Natural killer cell treated with Interleukin-12 subunit alpha and Interleukin-12 subunit beta and Interleukin-15 and Interleukin-18, amount 100 ng/mL, for 72 hours (primary cell): Measurements from ENCODE around the gene ZNF236. TPM values are rescaled to one million over a fixed set of nuclear protein-coding genes. Genes with fewer than 3 reads are reported as not detected.

Source experiments
- ATAC-seq, 2 donors: fragments of 150-1000 bp; cut with Tn5 transposase in 1 of 2; sonication (Bioruptor Pico), chemical (Tn5 transposase) in 1 of 2; 2 replicates each; pipeline ENCODE4 v1.10.0; 2021
- DNase-seq: peaks from one replicate; pipeline ENCODE4 v3.0.0; 2022; ENCODE audit warnings: low spot score
- H3K27ac Mint-ChIP-seq, 2 donors: 1 replicate in 1 of 2; 2 replicates in 1 of 2; pipeline ENCODE4 v1.8.0; 2022; ENCODE audit warnings: mixed read lengths in 2 of 2, mild to moderate bottlenecking in 1 of 2, moderate library complexity in 1 of 2
- H3K27me3 Mint-ChIP-seq, 2 donors: 1 replicate in 1 of 2; 2 replicates in 1 of 2; pipeline ENCODE4 v1.8.0; 2022; ENCODE audit warnings: mixed read lengths in 2 of 2
- H3K36me3 Mint-ChIP-seq: one replicate; pipeline ENCODE4 v1.8.0; 2022; ENCODE audit warnings: mixed read lengths
- H3K4me1 Mint-ChIP-seq, 2 donors: 1 replicate in 1 of 2; 2 replicates in 1 of 2; pipeline ENCODE4 v1.8.0; 2022; ENCODE audit warnings: low read depth in 2 of 2, mixed read lengths in 2 of 2, mild to moderate bottlenecking in 1 of 2
- H3K4me3 Mint-ChIP-seq: one replicate; pipeline ENCODE4 v1.8.0; 2022; ENCODE audit warnings: mixed read lengths
- H3K9me3 Mint-ChIP-seq: 2 replicates; pipeline ENCODE4 v1.8.0; 2022; ENCODE audit warnings: mixed read lengths
- total RNA-seq, 2 donors: library from RNA; stranded (reverse); gene quantifications; one replicate each; pipeline ENCODE4 v1.2.3, GENCODE V29; 2022

The ZNF236 gene
- total RNA-seq, 2 donors from 2014 or later, result 18.0 to 37.4 TPM

DNA sequence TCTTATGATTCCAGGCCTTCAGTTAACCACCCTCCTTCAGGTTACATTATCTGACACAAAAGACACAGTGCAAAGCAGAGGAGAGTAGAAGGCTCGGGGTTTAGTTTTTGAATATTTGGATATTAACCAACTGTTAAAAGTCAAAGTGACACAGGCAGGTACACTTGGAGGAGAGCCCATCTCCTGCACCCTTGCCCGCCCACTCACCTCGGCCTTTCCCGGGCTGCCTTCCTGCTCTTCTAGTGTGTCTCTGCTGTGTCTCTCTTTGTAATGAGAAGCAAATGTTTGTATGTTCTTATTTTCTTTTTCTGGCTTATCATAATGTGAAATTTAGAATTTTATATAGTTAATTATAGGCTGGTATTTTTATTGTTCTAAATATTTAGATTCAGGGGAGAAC is 35.1 kb downstream of the ZNF236 start:
- ATAC-seq (no peak), DNase-seq (no peak)
- Mint-ChIP-seq H3K36me3 (peaks cover under 1% of the 10 kb centered on the region), H3K27me3 (no peaks in the 10 kb centered on the region), H3K9me3 (no peaks in the 10 kb centered on the region), H3K4me3 (no peak overlapping the region), H3K4me1 (peaks cover 0 to 9% of the 10 kb centered on the region in 2 donors), H3K27ac (no peak overlapping the region)

DNA sequence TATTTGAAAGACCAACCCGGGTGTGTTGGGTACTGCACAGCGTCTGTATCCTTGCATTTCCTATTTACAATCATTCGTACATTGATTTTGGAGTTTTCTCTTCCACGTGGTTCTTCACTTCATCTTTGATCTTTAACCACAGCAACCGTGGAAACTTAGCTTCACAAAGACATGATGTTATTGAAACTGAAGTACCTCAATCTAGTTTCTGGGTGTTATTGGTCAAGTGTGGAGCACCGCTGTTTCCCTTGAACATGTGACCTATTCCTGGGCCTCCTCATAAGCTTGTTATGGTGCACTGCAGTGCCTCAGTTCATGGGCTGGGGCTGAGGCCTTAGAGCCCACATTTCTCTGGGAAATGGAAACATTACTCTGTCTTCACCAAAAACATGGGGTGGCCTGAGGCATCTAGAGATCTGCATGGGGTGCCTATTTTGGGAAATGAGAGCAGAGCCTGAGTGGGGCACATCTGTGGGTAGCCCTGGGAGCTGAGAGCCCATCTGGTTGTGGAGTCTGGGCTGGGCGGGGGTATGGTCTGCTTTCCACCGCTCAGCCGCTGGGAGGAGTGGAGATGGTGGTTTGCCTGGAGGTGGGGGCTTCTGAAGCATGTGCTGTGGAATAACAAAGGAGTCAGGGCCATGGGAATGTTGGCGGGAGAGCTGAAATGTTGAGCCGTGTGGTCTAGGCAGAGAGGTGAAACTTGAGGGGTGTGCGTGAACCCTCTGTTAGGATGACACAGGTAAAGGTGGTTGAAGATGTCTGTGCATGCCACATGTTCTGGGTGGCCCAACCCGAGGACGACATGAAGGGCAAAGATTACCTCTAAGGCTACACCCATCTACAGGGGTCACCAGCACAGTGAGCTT is 37.4 kb downstream of the ZNF236 start:
- Mint-ChIP-seq H3K27ac (peak overlapping the region; percentile 55 to 71), H3K27me3 (no peaks in the 10 kb centered on the region), H3K9me3 (no peaks in the 10 kb centered on the region), H3K4me3 (no peak overlapping the region), H3K36me3 (peaks cover 7% of the 10 kb centered on the region), H3K4me1 (peaks cover 0 to 9% of the 10 kb centered on the region in 2 donors)
- DNase-seq (no peak), ATAC-seq (no peak)

DNA sequence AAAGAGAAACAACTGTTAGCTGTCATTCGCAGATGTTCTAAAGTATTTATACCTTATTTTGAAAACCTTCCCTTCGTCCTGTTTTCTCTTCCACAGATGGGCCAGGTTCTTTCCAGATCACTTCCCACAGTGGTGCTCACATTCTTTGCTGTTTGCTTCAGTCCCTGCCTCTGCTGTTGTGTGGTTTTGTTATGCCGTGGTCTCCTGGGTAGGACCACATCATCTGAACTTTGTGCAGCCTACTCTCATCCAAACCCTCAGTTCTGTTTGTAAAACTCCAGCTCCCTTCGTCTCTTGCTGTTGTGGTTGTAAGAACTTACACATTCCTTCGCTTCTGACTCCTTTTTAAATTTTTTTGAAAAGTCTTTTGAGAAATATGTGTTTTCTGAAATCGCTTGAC is 38.1 kb downstream of the ZNF236 start:
- Mint-ChIP-seq H3K4me1 (peaks cover 0 to 9% of the 10 kb centered on the region in 2 donors), H3K9me3 (no peaks in the 10 kb centered on the region), H3K27ac (no peak overlapping the region), H3K4me3 (no peak overlapping the region), H3K36me3 (peaks cover 7% of the 10 kb centered on the region), H3K27me3 (no peaks in the 10 kb centered on the region)
- no peak for ATAC-seq
- DNase-seq, result no peak

DNA sequence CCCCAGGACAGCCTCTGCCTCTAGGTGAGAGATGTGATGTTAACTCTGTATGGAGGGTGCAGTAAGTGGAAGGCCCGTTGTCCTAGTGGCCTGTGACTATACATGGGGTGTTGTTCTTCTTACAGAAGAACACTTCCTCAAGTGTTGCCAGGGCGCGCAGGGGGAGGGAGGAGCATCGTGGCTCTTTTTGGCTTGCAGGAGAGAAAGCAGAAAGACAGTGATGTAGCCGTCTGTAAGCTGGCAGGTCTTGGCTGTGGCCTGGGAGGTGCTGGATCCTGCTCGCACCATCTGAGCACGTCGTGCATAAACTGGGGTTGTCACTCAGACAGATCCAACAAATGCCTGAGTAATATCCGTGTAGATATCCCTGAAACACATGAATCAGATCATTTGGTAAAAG is 44.3 kb downstream of the ZNF236 start:
- H3K9me3 Mint-ChIP-seq, result no peaks in the 10 kb centered on the region
- H3K4me3 Mint-ChIP-seq, result no peak overlapping the region
- no peak for DNase-seq
- H3K36me3 Mint-ChIP-seq, result peaks cover 19% of the 10 kb centered on the region
- no peaks in the 10 kb centered on the region for H3K27me3 Mint-ChIP-seq
- ATAC-seq, result no peak
- H3K4me1 Mint-ChIP-seq, result no peaks in the 10 kb centered on the region
- no peak overlapping the region for H3K27ac Mint-ChIP-seq

DNA sequence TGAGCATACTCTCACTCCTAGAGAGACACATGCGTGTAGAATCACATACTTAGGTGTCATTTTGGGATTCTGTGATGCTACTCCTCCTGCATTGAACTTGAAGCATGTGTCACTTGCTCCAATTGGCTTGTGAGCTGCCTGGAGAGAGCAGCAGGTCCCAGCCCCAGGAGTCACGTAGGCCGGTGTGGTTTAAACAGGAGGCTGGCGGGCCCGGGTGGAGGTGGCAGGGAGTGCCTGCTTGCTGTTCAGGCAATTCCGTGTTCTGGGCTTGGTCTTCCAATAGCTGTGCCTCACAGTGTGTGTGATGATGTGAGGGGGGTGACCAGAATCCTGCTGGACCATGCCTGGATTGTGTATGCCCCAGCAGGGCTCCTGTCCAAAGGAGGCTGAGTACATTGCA is 51.0 kb downstream of the ZNF236 start:
- Mint-ChIP-seq H3K4me1 (peaks cover 0 to 5% of the 10 kb centered on the region in 2 donors), H3K27ac (no peak overlapping the region), H3K4me3 (no peak overlapping the region), H3K27me3 (no peaks in the 10 kb centered on the region), H3K36me3 (peaks cover 12% of the 10 kb centered on the region), H3K9me3 (no peaks in the 10 kb centered on the region)
- ATAC-seq, result no peak
- DNase-seq, result no peak

DNA sequence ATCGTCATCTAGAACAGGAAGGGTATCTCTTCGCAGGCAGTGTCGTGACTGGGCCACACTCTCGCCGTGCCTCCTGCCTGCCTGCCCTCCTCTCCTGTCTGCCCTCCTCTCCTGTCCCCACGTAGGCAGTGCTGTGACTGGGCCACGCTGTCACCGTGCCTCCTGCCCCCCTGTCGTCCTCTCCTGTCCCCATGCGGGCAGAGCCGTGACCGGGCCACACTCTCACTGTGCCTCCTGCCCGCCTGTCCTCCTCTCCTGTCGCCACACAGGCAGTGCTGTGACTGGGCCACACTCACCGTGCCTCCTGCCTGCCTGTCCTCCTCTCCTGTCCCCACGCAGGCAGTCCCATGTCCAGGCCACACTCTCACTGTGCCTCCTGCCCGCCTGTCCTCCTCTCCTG is 51.4 kb downstream of the ZNF236 start:
- Mint-ChIP-seq H3K9me3 (no peaks in the 10 kb centered on the region), H3K4me3 (no peak overlapping the region), H3K36me3 (peaks cover 12% of the 10 kb centered on the region), H3K4me1 (peaks cover 0 to 5% of the 10 kb centered on the region in 2 donors), H3K27me3 (no peaks in the 10 kb centered on the region), H3K27ac (no peak overlapping the region)
- peak in 1 of 2 donors; percentile 36 for ATAC-seq
- DNase-seq, result no peak

DNA sequence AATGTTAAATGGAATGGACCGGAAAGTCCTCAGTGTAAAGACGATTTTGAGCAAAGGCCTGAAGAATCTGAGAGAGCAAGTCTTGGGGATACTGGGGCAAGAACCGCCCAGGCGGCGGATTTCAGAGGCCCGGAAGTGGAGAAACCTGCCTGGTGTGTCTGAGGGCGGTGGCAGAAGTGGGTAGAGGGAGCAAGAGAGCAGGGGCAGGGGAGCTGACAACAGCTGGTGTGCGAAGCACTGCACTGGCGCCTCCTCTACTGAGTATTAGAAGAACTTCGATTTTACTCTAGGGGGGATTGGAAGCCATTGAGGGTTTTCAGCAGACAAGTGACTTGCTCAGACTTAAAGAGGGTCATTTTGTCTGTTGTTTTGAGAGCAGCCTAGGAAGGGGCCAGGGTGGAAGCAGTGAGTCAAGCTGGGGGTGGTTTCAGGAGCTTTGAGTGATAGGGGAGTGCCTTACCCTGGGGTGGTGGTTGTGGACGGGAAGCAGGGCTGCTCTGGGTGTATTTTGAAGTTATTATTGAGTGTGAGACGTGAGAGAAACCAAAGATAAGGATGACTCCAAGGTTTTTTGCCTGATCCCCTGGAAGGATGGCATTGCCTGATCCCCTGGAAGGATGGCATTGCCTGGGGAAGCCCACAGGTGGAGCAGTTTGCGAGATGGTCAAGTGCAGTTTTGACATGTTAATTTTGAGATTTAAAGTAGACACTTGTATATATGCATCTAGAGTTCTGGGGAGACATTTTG is 52.5 kb downstream of the ZNF236 start:
- Mint-ChIP-seq H3K4me1 (peaks cover 0 to 5% of the 10 kb centered on the region in 2 donors), H3K9me3 (no peaks in the 10 kb centered on the region), H3K27ac (no peak overlapping the region), H3K27me3 (no peaks in the 10 kb centered on the region), H3K4me3 (no peak overlapping the region), H3K36me3 (peaks cover 12% of the 10 kb centered on the region)
- DNase-seq (no peak), ATAC-seq (peak in 1 of 2 donors; percentile 54)

DNA sequence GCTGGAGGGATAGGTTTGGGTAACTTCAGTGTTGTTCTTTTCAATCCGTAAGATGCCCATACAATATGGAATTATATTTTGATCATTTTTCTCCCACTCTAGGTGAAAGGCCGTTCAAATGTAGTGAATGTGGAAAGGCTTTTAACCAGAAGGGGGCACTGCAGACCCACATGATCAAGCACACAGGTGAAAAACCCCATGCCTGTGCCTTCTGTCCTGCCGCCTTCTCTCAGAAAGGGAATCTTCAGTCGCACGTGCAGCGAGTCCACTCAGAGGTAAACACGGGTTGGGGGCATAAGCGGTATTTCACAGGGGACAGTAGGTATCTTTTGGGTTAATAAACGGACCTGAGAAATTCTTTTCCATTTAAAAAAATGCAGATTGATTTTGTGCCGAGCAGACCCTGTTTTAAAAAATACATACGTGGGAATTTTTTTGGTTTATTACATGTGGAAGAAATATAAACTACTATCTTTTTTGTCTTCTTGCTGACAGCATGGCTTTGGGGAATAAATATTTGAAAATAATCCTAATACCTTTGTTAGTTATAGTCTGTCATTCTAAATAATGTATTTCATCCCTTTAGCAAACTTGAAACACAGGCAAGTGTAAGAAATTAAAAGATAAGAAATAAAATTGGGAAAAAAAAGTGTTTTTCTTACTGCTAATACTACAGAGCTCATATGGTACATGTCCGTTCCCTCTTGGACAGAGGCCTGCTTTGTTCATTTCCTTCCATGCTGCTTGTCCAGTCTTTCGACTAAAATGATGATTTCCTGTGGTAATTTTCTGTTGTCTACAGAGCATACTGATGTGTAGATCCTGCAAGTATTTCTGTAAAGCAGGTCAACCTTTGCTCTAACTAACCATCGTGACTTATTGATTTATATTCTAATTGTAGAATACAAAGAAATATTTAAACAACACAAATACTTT is 53.3 kb downstream of the ZNF236 start:
- DNase-seq (no peak), ATAC-seq (no peak)
- Mint-ChIP-seq H3K4me3 (no peak overlapping the region), H3K4me1 (peaks cover 0 to 5% of the 10 kb centered on the region in 2 donors), H3K27me3 (no peaks in the 10 kb centered on the region), H3K27ac (no peak overlapping the region), H3K9me3 (no peaks in the 10 kb centered on the region), H3K36me3 (peaks cover 5% of the 10 kb centered on the region)

DNA sequence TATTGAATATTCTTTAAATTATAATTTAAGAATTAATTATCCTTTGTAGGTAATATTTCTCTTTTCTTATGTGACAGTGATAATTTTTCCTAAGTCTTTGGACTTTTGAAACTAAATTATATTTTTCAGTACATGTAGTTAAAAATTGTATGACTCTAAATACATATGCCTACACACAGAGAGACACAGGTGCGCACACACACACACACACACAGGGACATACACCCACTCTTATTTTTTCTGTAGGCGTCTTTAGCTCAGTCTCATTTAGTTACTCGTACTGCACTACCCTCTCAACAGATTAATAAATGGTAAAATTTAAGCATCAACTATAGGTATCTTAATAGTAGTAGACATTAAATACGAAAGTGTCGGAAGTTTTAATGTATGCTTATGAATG is 56.1 kb downstream of the ZNF236 start:
- Mint-ChIP-seq H3K27me3 (no peaks in the 10 kb centered on the region), H3K36me3 (peaks cover 14% of the 10 kb centered on the region), H3K27ac (no peak overlapping the region), H3K4me1 (peaks cover 0 to 5% of the 10 kb centered on the region in 2 donors), H3K4me3 (no peak overlapping the region), H3K9me3 (no peaks in the 10 kb centered on the region)
- ATAC-seq (no peak), DNase-seq (no peak)

DNA sequence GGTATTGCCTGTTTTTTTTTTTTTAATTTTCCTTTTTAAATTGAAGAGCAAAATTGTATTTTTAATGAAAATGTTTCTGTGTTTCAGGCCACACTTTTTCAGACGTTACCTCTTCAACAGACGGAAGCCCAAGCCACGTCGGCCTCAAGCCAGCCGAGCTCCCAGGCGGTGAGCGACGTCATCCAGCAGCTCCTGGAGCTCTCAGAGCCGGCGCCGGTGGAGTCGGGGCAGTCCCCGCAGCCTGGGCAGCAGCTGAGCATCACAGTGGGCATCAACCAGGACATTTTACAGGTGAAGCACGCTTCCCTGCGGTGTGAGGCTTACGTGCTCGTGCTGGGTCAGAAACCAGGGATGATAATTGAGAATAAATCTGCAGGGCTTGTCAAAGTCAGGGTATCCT is 57.7 kb downstream of the ZNF236 start:
- Mint-ChIP-seq H3K27ac (no peak overlapping the region), H3K4me3 (no peak overlapping the region), H3K4me1 (peaks cover 0 to under 1% of the 10 kb centered on the region in 2 donors), H3K27me3 (no peaks in the 10 kb centered on the region), H3K36me3 (peaks cover 14% of the 10 kb centered on the region), H3K9me3 (no peaks in the 10 kb centered on the region)
- DNase-seq (no peak), ATAC-seq (no peak)

DNA sequence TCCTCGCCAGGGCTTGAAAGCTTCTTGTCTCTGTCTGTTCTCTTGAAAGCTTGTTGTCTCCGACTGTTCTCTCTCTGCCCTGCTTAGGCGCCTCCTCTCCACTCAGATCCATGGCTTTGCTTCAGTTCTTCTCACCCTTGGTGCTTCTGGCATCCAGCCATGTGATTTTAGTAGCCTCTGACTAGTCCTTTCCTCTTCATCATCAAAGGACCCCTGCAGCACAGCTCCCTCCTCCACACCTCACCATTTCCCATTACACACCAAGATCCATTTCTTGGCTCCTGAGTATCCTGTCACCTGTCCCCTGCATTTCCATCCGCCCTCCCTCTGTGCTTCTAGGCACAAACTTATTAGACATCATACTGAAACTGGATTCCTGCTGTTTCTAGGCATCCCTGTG is 59.4 kb downstream of the ZNF236 start:
- H3K36me3 Mint-ChIP-seq, result peaks cover 14% of the 10 kb centered on the region
- no peak overlapping the region for H3K27ac Mint-ChIP-seq
- ATAC-seq (no peak), DNase-seq (no peak)
- H3K4me1 Mint-ChIP-seq, result peaks cover 0 to 4% of the 10 kb centered on the region in 2 donors
- H3K9me3 Mint-ChIP-seq, result no peaks in the 10 kb centered on the region
- no peak overlapping the region for H3K4me3 Mint-ChIP-seq
- no peaks in the 10 kb centered on the region for H3K27me3 Mint-ChIP-seq

DNA sequence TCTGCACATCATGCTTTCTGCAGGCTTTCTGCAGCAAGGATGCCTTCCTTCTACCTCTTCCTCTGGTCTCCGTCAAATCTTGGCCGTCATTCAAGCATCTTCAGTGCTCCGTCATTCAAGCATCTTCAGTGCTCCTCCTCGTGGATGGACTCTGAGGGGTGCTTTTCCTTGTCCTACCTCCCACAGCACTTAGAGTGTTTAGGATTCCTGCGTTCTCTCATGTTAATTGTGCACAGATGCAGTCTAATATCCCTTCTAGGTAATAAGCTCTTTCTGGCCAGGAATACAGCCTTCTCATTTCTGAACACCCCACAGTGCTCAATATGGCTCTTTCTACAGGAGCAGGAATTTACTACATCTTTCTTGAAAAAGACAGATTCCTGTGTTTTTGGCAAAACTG is 59.8 kb downstream of the ZNF236 start:
- Mint-ChIP-seq H3K27me3 (no peaks in the 10 kb centered on the region), H3K4me3 (no peak overlapping the region), H3K4me1 (peaks cover 0 to 5% of the 10 kb centered on the region in 2 donors), H3K27ac (no peak overlapping the region), H3K9me3 (no peaks in the 10 kb centered on the region), H3K36me3 (peaks cover 14% of the 10 kb centered on the region)
- ATAC-seq, result no peak
- no peak for DNase-seq

DNA sequence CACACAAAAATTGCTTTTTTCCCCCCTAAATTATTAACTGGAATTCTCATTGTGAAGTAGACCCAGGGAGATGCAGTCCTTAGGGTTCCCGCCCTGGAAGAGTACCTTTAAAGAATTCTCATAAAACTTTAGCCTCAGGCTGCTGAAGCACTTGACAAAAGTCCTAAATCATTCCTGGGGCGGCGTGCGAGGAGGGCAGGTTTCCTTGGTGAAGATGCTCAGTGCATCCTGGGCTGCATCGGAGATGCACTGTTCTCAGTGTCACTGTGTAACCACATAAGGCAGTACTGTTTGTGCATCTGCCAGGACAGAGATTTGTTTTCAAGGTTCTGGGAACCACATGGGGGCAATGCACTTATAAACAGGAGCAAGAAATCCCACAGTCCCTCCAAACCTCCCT is 62.6 kb downstream of the ZNF236 start:
- Mint-ChIP-seq H3K27ac (no peak overlapping the region), H3K4me3 (no peak overlapping the region), H3K36me3 (peaks cover 19% of the 10 kb centered on the region), H3K9me3 (no peaks in the 10 kb centered on the region), H3K4me1 (peaks cover 0 to 8% of the 10 kb centered on the region in 2 donors), H3K27me3 (no peaks in the 10 kb centered on the region)
- ATAC-seq (no peak), DNase-seq (no peak)
